Measurements from ENCODE around the gene TRIM2.
"Not testable (repeated sequence)": the region's sequence is repeated elsewhere in the genome, so short reads cannot be mapped to it uniquely, and the experiment has no call there.

Gene TRIM2

GRCh38 chr4:153159016-153159415 is 45.2 kb upstream of the TRIM2 start:
- H3K27me3 ChIP-seq (ENCODE audit: insufficient read depth, low read depth): no peaks in the 10 kb centered on the region
- no peak overlapping the region for H3K9ac ChIP-seq
- H3K79me2 ChIP-seq (ENCODE audit: insufficient read depth, low read depth): no peaks in the 10 kb centered on the region
- peaks cover 7% of the 10 kb centered on the region for H3K4me1 ChIP-seq (ENCODE audit: low read depth, poor library complexity, severe bottlenecking)
- H3K36me3 ChIP-seq (ENCODE audit: insufficient read depth): no peaks in the 10 kb centered on the region
- no peak overlapping the region for H3K4me2 ChIP-seq
- no peak overlapping the region for H3K4me3 ChIP-seq (IDR thresholded peaks at IDR 0.05; ENCODE audit: insufficient read depth, low read depth, low read length)
- H3K27ac ChIP-seq: no peak overlapping the region
- 0 out of 2 replicates have a peak, but pooled peaks have one; percentile 16 for TF ChIP-seq CTCF (conservative IDR thresholded peaks at IDR 0.05; ENCODE audit: low read depth, low read length)
- H4K20me1 ChIP-seq (ENCODE audit: insufficient read depth): no peaks in the 10 kb centered on the region
- no peak overlapping the region for H2AFZ ChIP-seq (ENCODE audit: low read depth)

- no peak for TF ChIP-seq CTCF (conservative IDR thresholded peaks at IDR 0.05; ENCODE audit: low read depth, low read length)
Measured at GRCh38 chr4:153159728-153160221, 44.5 kb upstream of the TRIM2 start.

GRCh38 chr4:153160821-153161220 is 43.4 kb upstream of the TRIM2 start:
- H3K27me3 ChIP-seq (ENCODE audit: insufficient read depth, low read depth): no peaks in the 10 kb centered on the region
- no peaks in the 10 kb centered on the region for H3K36me3 ChIP-seq (ENCODE audit: insufficient read depth)
- H3K4me2 ChIP-seq: no peak overlapping the region
- no peaks in the 10 kb centered on the region for H3K4me1 ChIP-seq (ENCODE audit: low read depth, poor library complexity, severe bottlenecking)
- H3K27ac ChIP-seq: no peak overlapping the region
- no peak overlapping the region for H3K4me3 ChIP-seq (IDR thresholded peaks at IDR 0.05; ENCODE audit: insufficient read depth, low read depth, low read length)
- no peaks in the 10 kb centered on the region for H3K79me2 ChIP-seq (ENCODE audit: insufficient read depth, low read depth)
- TF ChIP-seq CTCF (conservative IDR thresholded peaks at IDR 0.05; ENCODE audit: low read depth, low read length): no peak
- H3K9ac ChIP-seq: no peak overlapping the region
- H2AFZ ChIP-seq (ENCODE audit: low read depth): no peak overlapping the region
- H4K20me1 ChIP-seq (ENCODE audit: insufficient read depth): no peaks in the 10 kb centered on the region

More at GRCh38 chr4:153159728-153160221, 44.5 kb upstream of the TRIM2 start:
- H3K4me2 ChIP-seq: no peak overlapping the region
- no peaks in the 10 kb centered on the region for H3K4me1 ChIP-seq (ENCODE audit: low read depth, poor library complexity, severe bottlenecking)
- H3K4me3 ChIP-seq (IDR thresholded peaks at IDR 0.05; ENCODE audit: insufficient read depth, low read depth, low read length): no peak overlapping the region
- H3K79me2 ChIP-seq (ENCODE audit: insufficient read depth, low read depth): no peaks in the 10 kb centered on the region
- H3K36me3 ChIP-seq (ENCODE audit: insufficient read depth): no peaks in the 10 kb centered on the region
- no peak overlapping the region for H2AFZ ChIP-seq (ENCODE audit: low read depth)
- H3K27ac ChIP-seq: no peak overlapping the region
- H3K27me3 ChIP-seq (ENCODE audit: insufficient read depth, low read depth): no peaks in the 10 kb centered on the region
- H4K20me1 ChIP-seq (ENCODE audit: insufficient read depth): no peaks in the 10 kb centered on the region
- no peak overlapping the region for H3K9ac ChIP-seq

- H3K27ac ChIP-seq: no peak overlapping the region
- H3K36me3 ChIP-seq (ENCODE audit: insufficient read depth): no peaks in the 10 kb centered on the region
- H3K4me3 ChIP-seq (IDR thresholded peaks at IDR 0.05; ENCODE audit: insufficient read depth, low read depth, low read length): no peak overlapping the region
- no peak for TF ChIP-seq CTCF (conservative IDR thresholded peaks at IDR 0.05; ENCODE audit: low read depth, low read length)
- no peak overlapping the region for H2AFZ ChIP-seq (ENCODE audit: low read depth)
- no peaks in the 10 kb centered on the region for H4K20me1 ChIP-seq (ENCODE audit: insufficient read depth)
- H3K9ac ChIP-seq: no peak overlapping the region
- no peaks in the 10 kb centered on the region for H3K79me2 ChIP-seq (ENCODE audit: insufficient read depth, low read depth)
- H3K4me1 ChIP-seq (ENCODE audit: low read depth, poor library complexity, severe bottlenecking): no peaks in the 10 kb centered on the region
- H3K27me3 ChIP-seq (ENCODE audit: insufficient read depth, low read depth): no peaks in the 10 kb centered on the region
- H3K4me2 ChIP-seq: no peak overlapping the region
Measured at GRCh38 chr4:153161226-153161963, 42.8 kb upstream of the TRIM2 start.

GRCh38 chr4:153165236-153165635 is 39.0 kb upstream of the TRIM2 start:
- H3K4me1 ChIP-seq (ENCODE audit: low read depth, poor library complexity, severe bottlenecking); H3K27me3 ChIP-seq (ENCODE audit: insufficient read depth, low read depth); H4K20me1 ChIP-seq (ENCODE audit: insufficient read depth); H3K27ac ChIP-seq; H3K4me2 ChIP-seq; H2AFZ ChIP-seq (ENCODE audit: low read depth); H3K79me2 ChIP-seq (ENCODE audit: insufficient read depth, low read depth); H3K9ac ChIP-seq; H3K4me3 ChIP-seq (IDR thresholded peaks at IDR 0.05; ENCODE audit: insufficient read depth, low read depth, low read length); H3K36me3 ChIP-seq (ENCODE audit: insufficient read depth): not testable (repeated sequence)
